GM19043 (cell line): ENCODE data around the gene PDGFD.

Experiments
- ATAC-seq: cut with Tn5 transposase; IDR thresholded peaks from one replicate; pipeline ENCODE4 v1.9.1; 2021; ENCODE audit warnings: low read depth; ENCODE audit not compliant: unreplicated experiment

The PDGFD gene

DNA sequence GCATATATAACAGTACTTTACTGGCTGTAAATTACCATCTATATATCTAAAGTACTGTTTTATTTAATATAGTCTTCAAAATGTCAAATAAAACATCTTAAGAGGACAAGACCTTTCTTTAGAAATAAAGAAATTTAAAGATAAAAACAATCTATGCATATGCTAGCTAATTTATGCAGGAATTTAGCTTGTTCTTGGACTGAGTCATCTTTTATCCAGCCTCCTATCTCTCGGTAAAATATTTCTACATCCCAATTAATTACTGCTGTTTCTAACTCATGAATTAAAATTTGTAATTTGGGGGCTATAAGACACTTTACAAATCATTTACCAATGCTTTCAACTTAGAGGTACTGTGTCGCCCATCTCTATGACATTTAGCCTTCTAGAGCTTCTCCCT, 200.3 kb downstream of the PDGFD start:
- ATAC-seq, result no peak

DNA sequence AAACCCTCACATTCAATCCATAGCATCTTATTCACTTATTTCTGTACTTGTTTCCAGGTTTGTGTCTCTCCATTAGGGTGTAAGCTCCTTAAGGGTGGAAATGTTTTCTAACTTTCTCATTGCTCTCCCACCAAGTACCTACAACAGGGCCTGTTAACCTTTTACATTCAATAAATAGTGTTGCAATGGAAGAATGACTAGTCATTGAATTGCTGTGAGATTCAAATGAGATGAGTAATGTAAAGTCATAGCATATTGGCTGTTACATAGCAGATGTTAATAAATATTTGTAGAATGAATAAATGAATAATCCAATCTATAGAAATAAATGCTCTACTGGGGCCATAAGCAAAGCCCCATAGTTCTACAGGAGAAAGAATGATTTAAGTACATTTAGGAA, 202.9 kb downstream of the PDGFD start:
- ATAC-seq, result no peak

DNA sequence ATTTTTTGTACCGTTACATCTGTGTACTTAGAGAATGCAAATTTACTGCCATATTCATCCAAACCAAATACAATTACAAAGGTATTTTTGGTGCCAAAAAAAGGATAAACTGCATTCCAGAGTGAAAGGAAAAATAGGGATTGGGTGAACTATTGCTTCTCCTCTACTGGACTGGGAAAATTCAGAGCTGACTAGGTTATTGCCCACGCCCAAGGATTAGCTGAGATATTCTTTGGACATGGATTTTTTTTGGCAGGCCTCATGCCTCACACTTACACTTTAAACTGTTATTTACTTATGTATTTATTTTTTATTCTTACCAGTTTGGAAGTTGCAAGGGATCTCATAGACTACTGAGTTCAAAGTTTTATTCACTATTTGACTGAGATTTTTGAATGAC, 203.8 kb downstream of the PDGFD start:
- ATAC-seq, result no peak

- peak; percentile 96 for ATAC-seq
Observed at GRCh38 chr11:103959279-103959942, 204.5 kb downstream of the PDGFD start.

- peak; percentile 35 for ATAC-seq
Observed at GRCh38 chr11:103958475-103959215, 205.3 kb downstream of the PDGFD start.

- no peak for ATAC-seq
Observed at GRCh38 chr11:103953797-103954486, 210.0 kb downstream of the PDGFD start.

DNA sequence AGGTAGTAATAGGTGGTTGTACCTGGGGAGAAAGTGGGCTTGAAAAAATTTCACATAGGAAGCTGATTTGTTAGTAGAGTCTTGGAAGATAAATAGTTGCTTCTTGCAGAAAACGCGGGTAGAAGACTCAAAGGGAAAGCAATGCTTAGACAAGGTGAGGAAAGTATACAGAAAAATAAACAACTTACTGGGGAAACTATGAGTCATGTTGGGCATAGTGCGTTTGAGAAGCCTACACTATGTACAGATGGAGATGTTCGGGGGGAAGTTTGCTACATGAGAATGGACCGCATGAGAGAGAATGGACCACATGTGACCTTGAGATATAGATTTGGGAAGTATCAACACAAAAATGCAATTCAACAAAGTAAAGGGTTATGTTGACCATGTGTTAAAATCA, 214.2 kb downstream of the PDGFD start:
- no peak for ATAC-seq

DNA sequence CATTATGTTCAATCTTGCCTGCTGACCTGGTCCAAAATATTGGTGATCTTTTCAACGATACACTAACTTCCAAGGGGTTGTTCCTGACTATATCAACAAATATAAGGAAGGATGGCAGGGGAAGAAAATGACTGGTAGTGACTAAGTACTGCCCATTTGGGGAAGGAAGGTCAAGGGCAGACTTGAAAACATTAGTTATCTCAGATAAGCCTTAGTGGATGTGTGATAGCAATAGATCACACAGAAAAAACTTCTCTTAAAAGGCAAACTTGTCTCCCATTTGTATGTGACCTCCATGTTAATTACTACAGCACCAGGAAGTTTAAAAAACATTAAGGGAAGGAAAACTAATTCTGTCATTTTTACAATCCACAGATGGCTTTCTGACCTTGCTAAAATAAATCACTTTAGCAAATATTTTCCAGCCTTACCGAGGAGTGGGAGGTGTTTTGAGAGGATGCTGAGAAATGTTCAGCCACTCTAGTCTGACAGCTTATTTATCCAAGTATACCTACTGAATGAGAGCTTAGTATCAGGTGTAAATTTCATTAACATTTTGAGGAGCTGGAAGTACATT, 215.7 kb downstream of the PDGFD start:
- no peak for ATAC-seq

- ATAC-seq, result no peak
Observed at GRCh38 chr11:103947546-103947919, 216.4 kb downstream of the PDGFD start.

DNA sequence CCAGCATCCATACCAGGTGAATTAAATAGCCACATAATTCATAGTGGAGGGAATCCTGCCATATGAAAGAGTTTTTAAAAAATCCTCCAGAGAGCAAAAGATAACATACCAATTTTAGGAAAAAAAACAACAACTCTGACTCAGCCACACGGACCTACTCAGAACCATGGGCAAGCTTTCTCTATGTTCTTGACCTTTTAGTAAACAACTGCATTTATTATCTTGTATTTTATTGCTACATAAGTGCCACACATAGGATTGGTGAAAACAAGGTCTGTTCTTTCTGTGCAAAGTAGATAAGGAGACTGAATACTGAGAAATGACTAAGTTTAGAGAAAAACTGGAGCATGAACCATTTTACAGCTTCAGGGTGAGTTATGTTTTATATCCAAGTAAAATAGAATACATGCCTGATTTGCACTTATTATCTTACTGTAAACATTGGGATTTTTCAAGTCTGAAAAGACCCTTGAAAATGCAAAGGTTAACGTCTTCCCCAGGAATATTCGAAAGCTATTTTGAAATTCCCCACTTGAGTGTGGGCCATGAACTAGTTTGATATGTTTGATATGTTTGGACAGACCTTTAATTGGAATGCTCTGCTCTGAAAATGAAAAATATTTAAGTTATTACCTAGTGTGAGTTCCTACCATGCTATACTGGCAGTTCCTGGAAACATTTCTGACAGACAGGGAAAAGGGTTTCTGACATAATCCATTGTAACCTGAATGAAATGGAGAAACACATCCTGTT, 217.0 kb downstream of the PDGFD start:
- ATAC-seq, result no peak

DNA sequence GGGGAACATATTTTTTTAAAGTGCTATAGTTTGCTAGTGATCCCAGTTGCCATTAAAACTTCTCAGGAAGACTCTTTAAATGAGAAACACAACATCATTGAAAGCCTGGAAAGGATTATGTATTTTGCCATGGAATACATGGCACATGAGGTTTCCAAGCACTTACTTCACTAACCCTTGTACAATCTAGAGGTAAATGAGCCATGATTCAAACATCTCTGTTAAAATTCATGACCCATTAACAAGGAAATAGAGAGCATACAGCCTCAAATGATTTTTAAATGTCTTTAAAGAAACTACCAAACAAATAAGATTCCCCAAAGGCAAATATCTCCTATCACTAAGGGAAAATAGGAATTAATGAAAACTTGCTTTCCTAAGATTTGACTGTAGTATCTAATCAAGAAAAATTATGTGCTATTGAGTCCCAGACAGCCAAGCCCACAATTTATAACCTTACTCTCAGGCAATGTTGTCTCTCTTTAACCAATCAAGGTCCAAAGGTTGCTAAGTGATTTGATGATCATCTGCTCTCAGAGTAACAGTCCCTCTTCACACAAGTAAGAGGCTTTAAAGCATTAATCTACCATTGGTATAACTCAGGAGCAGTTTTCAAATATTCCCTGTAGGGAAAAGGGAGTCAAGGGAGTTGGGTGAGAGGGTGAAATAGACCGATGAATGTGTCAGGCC, 219.6 kb downstream of the PDGFD start:
- no peak for ATAC-seq

DNA sequence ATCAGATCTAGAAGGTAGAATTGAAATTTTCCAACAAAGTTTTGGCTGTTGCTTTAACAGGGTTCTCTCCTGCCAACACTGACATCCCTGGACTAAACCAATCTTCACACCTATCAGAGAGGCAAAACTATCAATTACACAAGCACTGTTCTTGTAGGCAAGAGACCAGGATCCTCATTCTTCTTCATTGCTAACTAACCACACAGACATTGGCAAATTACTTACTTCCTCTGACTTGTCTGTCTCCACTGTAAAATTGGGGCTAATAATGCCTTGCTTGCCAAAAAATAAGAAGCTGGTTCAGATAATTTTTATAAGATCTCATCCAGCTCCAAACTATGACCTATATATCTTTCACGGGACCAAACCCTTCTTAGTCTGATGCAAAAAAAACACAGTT, 221.3 kb downstream of the PDGFD start:
- no peak for ATAC-seq

DNA sequence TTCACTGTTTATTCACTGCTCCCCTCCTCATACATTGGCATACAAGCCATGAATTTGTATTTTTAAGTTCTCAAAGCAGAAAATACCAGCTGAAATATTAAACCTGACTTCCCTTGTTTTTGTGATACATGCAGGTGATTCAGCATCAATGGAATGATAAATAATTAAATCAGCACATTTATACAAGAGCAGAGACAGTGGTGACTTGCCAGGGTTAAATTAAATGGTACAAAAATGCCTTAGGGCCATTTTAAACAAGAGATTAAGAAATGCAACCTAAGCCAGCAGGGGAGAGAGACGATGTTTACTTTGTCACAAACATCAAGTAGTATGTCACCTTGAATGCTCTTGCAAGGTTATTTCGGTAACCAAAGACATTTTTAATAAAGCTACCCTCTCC, 223.4 kb downstream of the PDGFD start:
- ATAC-seq, result no peak

- no peak for ATAC-seq
Observed at GRCh38 chr11:103939694-103940093, 224.3 kb downstream of the PDGFD start.

- peak; percentile 46 for ATAC-seq
Observed at GRCh38 chr11:103936059-103936458, 227.9 kb downstream of the PDGFD start.

DNA sequence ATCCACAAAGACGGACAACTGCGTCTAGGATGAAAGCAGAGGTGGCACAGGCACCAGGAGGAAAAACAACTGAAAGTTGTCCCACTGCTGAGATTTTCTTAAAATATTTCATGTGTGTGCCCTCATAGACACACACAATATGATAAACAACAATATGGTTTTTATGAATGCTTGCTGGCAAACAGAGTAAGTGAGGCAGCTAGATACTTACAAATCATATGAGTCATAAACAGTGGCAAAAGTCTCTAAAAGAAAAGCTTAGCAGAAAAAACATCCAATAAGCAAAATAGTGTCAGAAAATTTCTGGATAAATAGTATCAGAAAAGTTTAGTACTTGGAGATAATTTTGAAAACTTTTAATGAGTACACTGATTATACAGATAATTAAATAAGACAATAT, 228.7 kb downstream of the PDGFD start:
- ATAC-seq, result no peak

- ATAC-seq, result peak; percentile 90
Observed at GRCh38 chr11:103929170-103929903, 234.6 kb downstream of the PDGFD start.

DNA sequence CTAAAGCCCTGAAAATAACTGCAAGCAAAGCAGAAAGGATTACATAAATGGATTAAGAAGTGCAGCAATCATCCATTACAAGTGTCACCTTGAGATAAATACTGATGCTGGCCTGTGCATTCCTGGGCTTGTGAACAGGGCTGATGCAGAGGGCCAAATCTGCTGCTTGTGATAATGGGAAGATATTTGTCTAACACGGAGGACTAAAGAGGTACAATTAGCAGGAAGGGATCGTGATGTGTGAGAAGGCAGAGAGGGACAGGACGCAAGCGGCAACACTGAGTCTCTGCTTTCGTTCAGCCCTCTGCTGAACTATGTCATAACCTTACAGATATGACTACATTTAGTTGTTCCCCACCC, 235.2 kb downstream of the PDGFD start:
- peak; percentile 7 for ATAC-seq

DNA sequence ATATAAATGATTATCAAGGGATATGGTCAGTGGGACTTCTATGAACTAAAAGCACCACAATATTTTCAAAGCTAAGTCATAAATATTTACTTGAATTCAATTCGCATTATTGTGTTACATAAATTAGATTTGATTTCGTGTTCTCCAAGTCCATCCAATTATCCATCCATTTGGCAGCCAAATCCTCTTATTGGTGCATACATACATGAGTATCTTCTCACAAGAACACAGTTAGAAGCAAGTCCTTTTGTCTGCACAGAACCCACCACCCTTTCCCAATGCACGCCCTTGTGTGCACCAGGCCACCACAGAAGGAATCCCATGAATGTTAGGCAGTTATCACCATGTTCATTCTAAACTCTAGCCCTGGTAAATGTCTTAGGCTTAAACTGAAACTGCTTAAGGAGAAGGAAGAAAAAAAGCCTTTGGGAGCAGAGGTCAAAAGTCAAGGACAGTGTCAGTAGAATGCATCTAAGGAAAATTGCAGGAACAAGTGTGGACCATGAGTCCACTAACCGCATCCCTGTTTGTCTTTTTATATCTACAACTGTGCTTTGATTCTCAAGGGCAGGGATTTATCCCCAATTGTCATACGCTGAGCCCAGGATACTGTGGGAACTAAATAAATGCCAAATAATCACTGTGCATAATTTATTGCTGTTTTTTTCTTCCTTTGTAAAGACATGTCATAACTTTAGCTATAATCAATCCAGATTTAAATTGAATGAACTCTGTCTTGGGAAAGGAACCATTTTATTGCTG, 235.7 kb downstream of the PDGFD start:
- ATAC-seq, result no peak
